SH-SY5Y (cell line): ENCODE data around the gene ENO4.

Source experiments
- GATA2 ChIP-seq: IDR thresholded peaks from 2 replicates; pipeline ENCODE4 v1.6.1; 2011; ENCODE audit warnings: mild to moderate bottlenecking, low read depth, low read length
- GATA3 ChIP-seq: IDR thresholded peaks from 2 replicates; pipeline ENCODE4 v1.6.1; 2011; ENCODE audit warnings: low read depth, mild to moderate bottlenecking, low read length, moderate library complexity

Gene ENO4

GRCh38 chr10:116905845-116906210 is 56.5 kb downstream of the ENO4 start:
- TF ChIP-seq GATA3 (no peak), GATA2 (no peak)

GRCh38 chr10:116907245-116907987 is 58.1 kb downstream of the ENO4 start:
- TF ChIP-seq GATA3 = no peak
- TF ChIP-seq GATA2 = no peak

DNA sequence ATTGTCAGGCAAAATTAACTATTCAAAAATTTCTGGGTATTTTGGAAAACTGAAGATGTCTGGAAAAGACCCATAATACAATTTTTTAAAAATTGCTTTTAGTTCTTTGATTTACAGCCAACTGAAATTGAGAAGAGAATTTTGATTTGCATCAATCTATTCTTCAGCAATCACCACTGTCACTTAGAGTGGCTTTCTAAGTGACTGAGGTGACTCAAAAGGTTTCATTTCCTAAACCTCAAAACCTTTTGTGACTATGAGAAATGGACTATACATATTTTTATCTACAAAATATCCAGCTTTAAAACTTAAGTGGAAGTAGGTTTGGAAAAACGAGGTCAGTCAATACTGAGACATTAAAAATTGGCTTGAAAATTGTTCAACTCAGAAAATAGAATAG is 60.0 kb downstream of the ENO4 start:
- no peak for TF ChIP-seq GATA3

DNA sequence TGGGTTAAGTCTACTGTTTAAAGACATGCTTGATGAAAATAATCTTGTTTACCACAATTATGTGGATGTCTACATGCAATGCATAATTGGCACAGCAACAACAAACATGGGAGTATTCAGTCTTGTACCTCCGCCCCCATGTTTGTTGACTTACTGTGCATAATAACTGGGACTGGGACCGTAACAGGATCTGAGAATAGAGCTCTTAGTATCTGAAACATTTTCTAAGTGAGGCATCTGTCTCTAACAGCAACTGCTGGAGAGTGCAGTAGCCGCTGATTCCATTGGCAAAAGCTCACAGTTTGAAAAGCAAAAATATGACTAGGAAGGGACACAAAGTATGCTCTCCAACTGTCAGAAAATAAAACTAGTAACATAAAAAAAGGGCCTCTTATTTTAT is 61.6 kb downstream of the ENO4 start:
- TF ChIP-seq GATA3 (no peak), GATA2 (no peak)

DNA sequence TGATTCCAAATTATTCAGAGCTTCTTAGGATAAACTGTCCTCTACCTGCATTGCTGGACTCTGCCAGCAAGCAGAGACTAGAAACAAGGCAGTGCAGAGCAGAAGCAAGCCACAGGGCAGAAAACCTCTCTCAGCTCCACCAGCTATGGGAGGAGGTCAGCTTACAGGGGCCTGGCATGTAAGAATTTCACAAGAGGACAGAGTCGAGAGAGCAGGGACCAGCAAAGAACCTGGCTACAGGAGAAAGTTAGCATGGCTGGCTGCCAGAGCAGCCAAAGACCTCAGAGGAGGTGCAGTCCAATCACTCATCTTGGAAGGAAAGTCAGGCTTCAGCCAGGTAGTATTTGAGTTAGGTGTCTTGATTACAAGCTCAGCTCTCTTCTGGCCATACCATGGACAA is 62.9 kb downstream of the ENO4 start:
- TF ChIP-seq GATA3 = no peak
- TF ChIP-seq GATA2 = no peak

GRCh38 chr10:116913695-116914094 is 64.4 kb downstream of the ENO4 start:
- no peak for TF ChIP-seq GATA3
- no peak for TF ChIP-seq GATA2

GRCh38 chr10:116915340-116915739 is 66.0 kb downstream of the ENO4 start:
- TF ChIP-seq GATA3 (no peak), GATA2 (no peak)

DNA sequence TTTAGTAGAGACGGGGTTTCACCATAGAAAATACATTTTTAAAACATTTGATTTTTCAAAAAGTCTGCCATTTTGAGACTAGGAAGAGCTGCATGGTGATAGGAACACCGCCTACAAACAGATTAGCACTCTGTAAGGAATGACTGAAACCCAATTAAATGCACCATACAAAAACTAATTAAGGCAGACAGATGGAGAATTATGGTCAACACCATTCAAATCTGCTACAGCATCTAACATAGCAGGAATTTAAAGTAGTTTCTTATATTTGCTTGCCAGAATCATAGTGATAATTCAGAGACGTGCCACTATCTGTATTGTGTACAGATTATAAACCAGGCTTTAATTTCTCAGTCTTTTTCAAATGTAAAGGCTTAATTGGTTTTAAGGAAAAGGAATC is 68.2 kb downstream of the ENO4 start:
- no peak for TF ChIP-seq GATA2
- TF ChIP-seq GATA3 = no peak

GRCh38 chr10:116918583-116918982 is 69.3 kb downstream of the ENO4 start:
- no peak for TF ChIP-seq GATA2
- no peak for TF ChIP-seq GATA3

GRCh38 chr10:116919164-116919563 is 69.9 kb downstream of the ENO4 start:
- TF ChIP-seq GATA2 (no peak), GATA3 (no peak)

DNA sequence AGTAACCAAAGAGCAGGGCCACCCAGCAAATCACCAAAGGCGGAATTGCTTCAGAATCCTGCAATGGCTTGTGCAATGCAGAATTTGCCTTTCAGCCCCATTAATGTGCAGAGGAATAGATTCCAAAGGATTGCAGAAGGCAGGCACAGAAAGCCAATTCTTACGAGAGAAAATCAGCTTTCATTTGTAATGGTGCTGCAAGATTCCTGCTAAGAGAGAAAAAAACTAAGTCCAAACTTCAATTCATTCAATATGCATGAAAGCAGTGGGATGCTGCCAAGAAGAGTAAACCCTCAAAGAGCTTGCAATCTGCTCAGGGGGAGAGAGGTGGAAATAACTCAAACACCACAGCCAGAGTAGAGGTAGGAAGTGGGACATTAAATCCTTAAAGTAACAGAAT is 70.4 kb downstream of the ENO4 start:
- TF ChIP-seq GATA2 = no peak
- TF ChIP-seq GATA3 = no peak

DNA sequence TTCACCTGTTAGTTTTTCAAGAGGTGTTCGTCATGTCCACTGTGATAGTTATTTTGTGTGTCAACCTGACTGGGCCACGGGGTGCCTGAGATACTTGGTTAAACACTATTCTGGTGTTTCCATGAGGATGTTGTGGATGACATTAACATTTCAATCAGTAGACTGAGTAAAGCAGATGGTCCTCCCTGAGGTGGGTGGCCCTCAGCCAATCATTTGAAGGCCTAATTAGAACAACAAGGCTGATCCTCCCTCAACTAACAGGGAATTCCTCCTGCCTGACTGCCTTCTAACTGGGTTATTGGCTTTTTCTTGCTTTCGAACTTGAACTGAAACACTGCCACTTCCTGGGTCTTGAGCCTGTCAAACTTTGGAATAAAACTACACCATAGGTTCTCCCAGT is 75.8 kb downstream of the ENO4 start:
- no peak for TF ChIP-seq GATA2

DNA sequence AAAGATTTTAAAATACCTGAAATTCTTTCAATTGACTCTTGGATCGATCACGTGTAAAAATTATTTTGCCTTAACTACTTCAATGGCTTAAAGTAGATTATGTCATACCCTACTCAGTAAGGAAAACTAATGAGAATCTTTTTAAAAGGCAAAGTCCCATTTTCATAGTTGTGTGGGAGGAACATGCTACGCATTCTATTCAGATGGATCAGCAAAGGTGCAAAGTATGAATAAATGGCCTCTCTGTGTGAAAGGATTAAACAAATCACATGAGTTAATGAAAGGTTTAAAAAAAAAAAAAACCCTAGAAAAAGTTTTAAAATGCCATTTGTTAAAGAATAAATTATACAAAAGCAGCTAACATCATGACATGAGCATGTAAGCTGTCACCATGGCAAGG is 77.1 kb downstream of the ENO4 start:
- no peak for TF ChIP-seq GATA3
- TF ChIP-seq GATA2 = no peak

DNA sequence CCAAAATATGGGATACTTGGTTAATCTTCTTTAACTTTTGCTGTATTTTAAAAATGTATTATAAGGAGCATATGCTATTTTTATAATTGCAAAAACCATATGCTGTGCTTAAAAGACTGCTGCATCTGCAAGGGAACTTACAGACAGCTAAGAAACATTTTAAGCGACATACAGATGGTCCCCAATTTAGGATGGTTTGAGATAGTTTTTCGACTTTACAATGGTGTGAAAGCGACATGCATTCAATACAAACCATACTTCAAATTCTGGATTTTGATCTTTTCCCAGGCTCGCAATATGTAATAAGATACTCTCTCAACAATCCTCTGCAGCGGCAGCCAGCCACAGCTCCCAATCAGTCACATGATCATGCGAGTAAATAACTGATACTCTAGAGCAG is 82.5 kb downstream of the ENO4 start:
- TF ChIP-seq GATA2 = no peak
- TF ChIP-seq GATA3 = no peak
